ENCODE results near the gene GLG1.
"Not testable (repeated sequence)": the region's sequence is repeated elsewhere in the genome, so short reads cannot be mapped to it uniquely, and the experiment has no call there.

GLG1 gene

GRCh38 chr16:74443624-74444346, 163.1 kb downstream of the GLG1 start:
- not testable (repeated sequence) for DNase-seq (ENCODE audit: low read depth)

- DNase-seq (ENCODE audit: low read depth) = no peak
These were observed 167.2 kb downstream of the GLG1 start for GRCh38 chr16:74439685-74440084.

- DNase-seq (ENCODE audit: low read depth) = no peak
These were observed 168.4 kb downstream of the GLG1 start for GRCh38 chr16:74438492-74438979.

- DNase-seq (ENCODE audit: low read depth) = no peak
These were observed 175.4 kb downstream of the GLG1 start for GRCh38 chr16:74431516-74431915.

GRCh38 chr16:74430036-74430712, 176.7 kb downstream of the GLG1 start:
- DNase-seq (ENCODE audit: low read depth) = peak; percentile 17

- not testable (repeated sequence) for DNase-seq (ENCODE audit: low read depth)
These were observed 178.4 kb downstream of the GLG1 start for GRCh38 chr16:74428493-74428892.

- DNase-seq (ENCODE audit: low read depth) = not testable (repeated sequence)
These were observed 181.2 kb downstream of the GLG1 start for GRCh38 chr16:74425751-74426150.

GRCh38 chr16:74423721-74424120, 183.2 kb downstream of the GLG1 start:
- DNase-seq (ENCODE audit: low read depth) = not testable (repeated sequence)

GRCh38 chr16:74422086-74422485, 184.8 kb downstream of the GLG1 start:
- DNase-seq (ENCODE audit: low read depth) = not testable (repeated sequence)

- DNase-seq (ENCODE audit: low read depth) = not testable (repeated sequence)
These were observed 185.5 kb downstream of the GLG1 start for GRCh38 chr16:74421482-74421785.

GRCh38 chr16:74420612-74421481, 186.1 kb downstream of the GLG1 start, which contains the start of gene CLEC18B:
Gene CLEC18B (minus strand): TSS chr16:74421478. CDS start chr16:74421270, 208 bp downstream.
- DNase-seq (ENCODE audit: low read depth) = peak; percentile 45

- DNase-seq (ENCODE audit: low read depth) = not testable (repeated sequence)
These were observed 187.1 kb downstream of the GLG1 start for GRCh38 chr16:74419811-74420210.

- not testable (repeated sequence) for DNase-seq (ENCODE audit: low read depth)
These were observed 189.0 kb downstream of the GLG1 start for GRCh38 chr16:74417897-74418296.

GRCh38 chr16:74413920-74414319, 193.0 kb downstream of the GLG1 start:
- DNase-seq (ENCODE audit: low read depth) = not testable (repeated sequence)

GRCh38 chr16:74413485-74413884, 193.4 kb downstream of the GLG1 start:
- DNase-seq (ENCODE audit: low read depth) = not testable (repeated sequence)

GRCh38 chr16:74412775-74413390, 194.0 kb downstream of the GLG1 start:
- DNase-seq (ENCODE audit: low read depth) = not testable (repeated sequence)

- DNase-seq (ENCODE audit: low read depth) = not testable (repeated sequence)
These were observed 194.7 kb downstream of the GLG1 start for GRCh38 chr16:74412138-74412774.

GRCh38 chr16:74410981-74411380, 195.9 kb downstream of the GLG1 start:
- not testable (repeated sequence) for DNase-seq (ENCODE audit: low read depth)

- not testable (repeated sequence) for DNase-seq (ENCODE audit: low read depth)
These were observed 196.6 kb downstream of the GLG1 start for GRCh38 chr16:74410057-74410957.
